KMS-11 (cell line): ENCODE results near the gene YEATS4.

ENCODE experiments used
- H2AFZ ChIP-seq: fragments of 200-600 bp; sonication (generic); 2 replicates; pipeline ENCODE4 v1.6.1; 2016; ENCODE audit warnings: antibody characterized with exemption, mixed run types, low read depth
- H3K27ac ChIP-seq: fragments of 200-600 bp; sonication (generic); 2 replicates; pipeline ENCODE4 v1.6.1; 2016; ENCODE audit warnings: mild to moderate bottlenecking, mixed run types
- H3K27me3 ChIP-seq: fragments of 200-600 bp; sonication (generic); 2 replicates; pipeline ENCODE4 v1.6.1; 2017; ENCODE audit warnings: mild to moderate bottlenecking, low read depth, mixed run types, moderate library complexity; ENCODE audit not compliant: insufficient read depth
- H3K36me3 ChIP-seq: fragments of 200-600 bp; sonication (generic); 2 replicates; pipeline ENCODE4 v1.6.1; 2017; ENCODE audit warnings: mild to moderate bottlenecking, mixed run types; ENCODE audit not compliant: insufficient read depth
- H3K4me1 ChIP-seq: fragments of 200-600 bp; sonication (generic); 2 replicates; pipeline ENCODE4 v1.6.1; 2016; ENCODE audit warnings: mild to moderate bottlenecking, low read depth, mixed run types; ENCODE audit not compliant: poor library complexity, severe bottlenecking
- H3K4me2 ChIP-seq: fragments of 200-600 bp; sonication (generic); 2 replicates; pipeline ENCODE4 v1.7.0; 2016; ENCODE audit warnings: mild to moderate bottlenecking, mixed run types
- H3K4me3 ChIP-seq: fragments of 200-600 bp; sonication (generic); IDR thresholded peaks from 2 replicates; pipeline ENCODE4 v1.6.1; 2017; ENCODE audit warnings: low read depth, low read length, mixed read lengths; ENCODE audit not compliant: insufficient read depth
- H3K79me2 ChIP-seq: fragments of 200-600 bp; sonication (generic); 2 replicates; pipeline ENCODE4 v1.6.1; 2016; ENCODE audit warnings: low read depth, mixed run types; ENCODE audit not compliant: insufficient read depth
- H3K9ac ChIP-seq: fragments of 200-600 bp; sonication (generic); 2 replicates; pipeline ENCODE4 v1.6.1; 2016; ENCODE audit warnings: mild to moderate bottlenecking, mixed run types
- H4K20me1 ChIP-seq: fragments of 200-600 bp; sonication (generic); 2 replicates; pipeline ENCODE4 v1.6.1; 2016; ENCODE audit warnings: mild to moderate bottlenecking, mixed run types; ENCODE audit not compliant: insufficient read depth
- TF ChIP-seq, protein P1 (sequence below): fragments of 200-600 bp; sonication (generic); conservative IDR thresholded peaks from 2 replicates; pipeline ENCODE4 v1.6.1; 2017; ENCODE audit warnings: low read depth, mild to moderate bottlenecking, antibody characterized with exemption, low read length, moderate library complexity, mixed read lengths

Gene YEATS4

DNA sequence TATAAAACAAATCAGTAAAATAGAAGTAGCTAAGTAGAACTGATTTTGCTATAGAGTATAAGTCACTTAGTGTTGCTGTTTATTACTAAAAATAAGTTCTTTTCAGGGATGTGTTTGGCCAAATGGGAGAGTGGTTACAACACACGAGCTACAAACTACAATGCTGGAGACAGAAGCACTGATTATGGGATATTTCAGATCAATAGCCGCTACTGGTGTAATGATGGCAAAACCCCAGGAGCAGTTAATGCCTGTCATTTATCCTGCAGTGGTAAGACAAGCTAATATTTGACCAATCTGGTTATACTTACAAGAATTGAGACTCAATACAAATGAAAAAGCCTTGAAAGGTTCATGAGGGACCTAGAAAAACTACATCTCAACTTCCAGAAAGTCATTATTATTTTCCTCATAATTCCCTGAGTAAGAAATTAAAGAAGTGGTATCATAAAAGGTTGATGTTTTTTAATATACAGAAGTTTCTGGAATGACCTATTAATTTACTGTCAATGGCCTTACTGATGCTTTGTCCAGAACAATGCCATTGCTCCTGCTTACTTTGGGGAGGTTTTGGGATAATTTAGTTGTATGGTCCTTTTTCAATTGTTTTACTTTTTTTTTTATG is 9.4 kb upstream of the YEATS4 start:
- no peak overlapping the region for H3K27ac ChIP-seq
- no peak overlapping the region for H3K9ac ChIP-seq
- H3K4me1 ChIP-seq: no peaks in the 10 kb centered on the region
- TF ChIP-seq, protein P1, sequence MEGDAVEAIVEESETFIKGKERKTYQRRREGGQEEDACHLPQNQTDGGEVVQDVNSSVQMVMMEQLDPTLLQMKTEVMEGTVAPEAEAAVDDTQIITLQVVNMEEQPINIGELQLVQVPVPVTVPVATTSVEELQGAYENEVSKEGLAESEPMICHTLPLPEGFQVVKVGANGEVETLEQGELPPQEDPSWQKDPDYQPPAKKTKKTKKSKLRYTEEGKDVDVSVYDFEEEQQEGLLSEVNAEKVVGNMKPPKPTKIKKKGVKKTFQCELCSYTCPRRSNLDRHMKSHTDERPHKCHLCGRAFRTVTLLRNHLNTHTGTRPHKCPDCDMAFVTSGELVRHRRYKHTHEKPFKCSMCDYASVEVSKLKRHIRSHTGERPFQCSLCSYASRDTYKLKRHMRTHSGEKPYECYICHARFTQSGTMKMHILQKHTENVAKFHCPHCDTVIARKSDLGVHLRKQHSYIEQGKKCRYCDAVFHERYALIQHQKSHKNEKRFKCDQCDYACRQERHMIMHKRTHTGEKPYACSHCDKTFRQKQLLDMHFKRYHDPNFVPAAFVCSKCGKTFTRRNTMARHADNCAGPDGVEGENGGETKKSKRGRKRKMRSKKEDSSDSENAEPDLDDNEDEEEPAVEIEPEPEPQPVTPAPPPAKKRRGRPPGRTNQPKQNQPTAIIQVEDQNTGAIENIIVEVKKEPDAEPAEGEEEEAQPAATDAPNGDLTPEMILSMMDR: no peak
- H3K36me3 ChIP-seq: no peaks in the 10 kb centered on the region
- no peaks in the 10 kb centered on the region for H4K20me1 ChIP-seq
- no peak overlapping the region for H3K4me3 ChIP-seq
- no peaks in the 10 kb centered on the region for H3K79me2 ChIP-seq
- H3K4me2 ChIP-seq: no peak overlapping the region
- H2AFZ ChIP-seq: no peak overlapping the region
- H3K27me3 ChIP-seq: no peaks in the 10 kb centered on the region

- no peak overlapping the region for H3K9ac ChIP-seq
- H3K4me2 ChIP-seq: no peak overlapping the region
- H3K27me3 ChIP-seq: no peaks in the 10 kb centered on the region
- H3K36me3 ChIP-seq: no peaks in the 10 kb centered on the region
- H3K27ac ChIP-seq: no peak overlapping the region
- TF ChIP-seq, protein P1: no peak
- no peaks in the 10 kb centered on the region for H3K79me2 ChIP-seq
- no peak overlapping the region for H2AFZ ChIP-seq
- no peaks in the 10 kb centered on the region for H3K4me1 ChIP-seq
- H3K4me3 ChIP-seq: no peak overlapping the region
- no peaks in the 10 kb centered on the region for H4K20me1 ChIP-seq
Observed at GRCh38 chr12:69350777-69351176, 8.8 kb upstream of the YEATS4 start.

- TF ChIP-seq, protein P1: no peak
- H3K4me2 ChIP-seq: no peak overlapping the region
- H3K79me2 ChIP-seq: no peaks in the 10 kb centered on the region
- no peak overlapping the region for H3K9ac ChIP-seq
- no peak overlapping the region for H3K4me3 ChIP-seq
- no peak overlapping the region for H3K27ac ChIP-seq
- no peak overlapping the region for H2AFZ ChIP-seq
- no peaks in the 10 kb centered on the region for H4K20me1 ChIP-seq
- H3K36me3 ChIP-seq: no peaks in the 10 kb centered on the region
- no peaks in the 10 kb centered on the region for H3K27me3 ChIP-seq
- no peaks in the 10 kb centered on the region for H3K4me1 ChIP-seq
Observed at GRCh38 chr12:69351462-69352236, 7.9 kb upstream of the YEATS4 start.

DNA sequence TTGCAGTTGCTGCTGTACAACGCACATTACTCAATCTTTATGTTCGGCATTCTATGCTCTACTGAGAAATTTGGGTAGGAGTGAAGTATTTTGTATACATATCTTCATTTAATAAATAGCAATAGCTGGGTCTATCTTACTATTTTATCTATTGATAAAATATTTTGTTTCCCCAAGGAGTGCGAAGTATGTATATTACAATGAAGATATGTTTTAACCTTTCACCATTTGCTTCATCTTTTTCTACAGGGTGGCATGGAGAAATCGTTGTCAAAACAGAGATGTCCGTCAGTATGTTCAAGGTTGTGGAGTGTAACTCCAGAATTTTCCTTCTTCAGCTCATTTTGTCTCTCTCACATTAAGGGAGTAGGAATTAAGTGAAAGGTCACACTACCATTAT is 6.6 kb upstream of the YEATS4 start:
- no peaks in the 10 kb centered on the region for H4K20me1 ChIP-seq
- no peaks in the 10 kb centered on the region for H3K79me2 ChIP-seq
- peaks cover 11% of the 10 kb centered on the region for H3K4me1 ChIP-seq
- H3K27me3 ChIP-seq: no peaks in the 10 kb centered on the region
- H3K4me3 ChIP-seq: no peak overlapping the region
- H3K27ac ChIP-seq: no peak overlapping the region
- no peak overlapping the region for H3K9ac ChIP-seq
- TF ChIP-seq, protein P1: no peak
- no peaks in the 10 kb centered on the region for H3K36me3 ChIP-seq
- H2AFZ ChIP-seq: no peak overlapping the region
- no peak overlapping the region for H3K4me2 ChIP-seq
